IMR-90 (cell line): ENCODE data around the gene COMMD1. TPM values are rescaled to one million over a fixed set of nuclear protein-coding genes. Genes with fewer than 3 reads are reported as not detected.

Experiments
- ATAC-seq: fragments of 200-7000 bp; cut with Tn5 transposase; 2 replicates; pipeline ENCODE4 v1.9.1; 2020; ENCODE audit warnings: low read depth, mild to moderate bottlenecking, moderate library complexity
- BruUV-seq: library from RNA; stranded (reverse); fragments of 400-500 nt; replicated peaks from 2 replicates; lab custom pipeline; 2021; lab: Mats Ljungman, UMichigan
- CTCF ChIA-PET: fragments of 300-600 bp; formaldehyde crosslinking; extraction: SDS; loops from one replicate; lab custom pipeline; 2021; ENCODE audit warnings: antibody characterized with exemption; lab: Yijun Ruan, JAX
- POLR2A ChIA-PET: fragments of 300-600 bp; sonication (Branson Sonifier 250); formaldehyde crosslinking; loops from one replicate; lab custom pipeline; 2022; ENCODE audit warnings: antibody characterized with exemption; ENCODE audit not compliant: unreplicated experiment; lab: Charles Lee
- DNase-seq: peaks from one replicate; pipeline ENCODE4 v3.0.0; 2013
- H2AFZ ChIP-seq: replicated peaks from 2 replicates; pipeline ENCODE3; 2013; ENCODE audit warnings: low read length, mild to moderate bottlenecking; ENCODE audit not compliant: poor library complexity
- H2AK5ac ChIP-seq: 2 replicates; pipeline ENCODE4 v1.6.1; 2013; ENCODE audit warnings: low read depth, low read length, inconsistent platforms
- H2AK9ac ChIP-seq: replicated peaks from 2 replicates; pipeline ENCODE3; 2013; ENCODE audit warnings: mild to moderate bottlenecking, low read depth, low read length, moderate library complexity; ENCODE audit not compliant: poor library complexity
- H2BK120ac ChIP-seq: 2 replicates; pipeline ENCODE4 v1.6.1; 2013; ENCODE audit warnings: low read depth, low read length, inconsistent platforms
- H2BK15ac ChIP-seq: 3 replicates; pipeline ENCODE4 v1.6.1; 2013; ENCODE audit warnings: low read depth, low read length, inconsistent platforms
- H2BK20ac ChIP-seq: 2 replicates; pipeline ENCODE4 v1.6.1; 2013; ENCODE audit warnings: low read depth, mild to moderate bottlenecking, inconsistent platforms, low read length, moderate library complexity
- H2BK5ac ChIP-seq: 2 replicates; pipeline ENCODE4 v1.6.1; 2013; ENCODE audit warnings: mild to moderate bottlenecking, low read depth, low read length, inconsistent platforms; ENCODE audit not compliant: poor library complexity, severe bottlenecking
- H3K14ac ChIP-seq: replicated peaks from 2 replicates; pipeline ENCODE4 v1.6.1; 2013; ENCODE audit warnings: low read depth, low read length, inconsistent platforms
- H3K18ac ChIP-seq: 2 replicates; pipeline ENCODE4 v1.6.1; 2013; ENCODE audit warnings: low read depth, low read length, control low read depth
- H3K23ac ChIP-seq: 2 replicates; pipeline ENCODE4 v1.6.1; 2013; ENCODE audit warnings: low read depth, low read length, inconsistent platforms
- H3K27ac ChIP-seq: 2 replicates; pipeline ENCODE4 v1.5.1; 2013; ENCODE audit warnings: mild to moderate bottlenecking, control low read depth, low read length; ENCODE audit not compliant: insufficient read depth
- H3K27me3 ChIP-seq: 2 replicates; pipeline ENCODE4 v1.6.1; 2013; ENCODE audit warnings: low read length; ENCODE audit not compliant: control insufficient read depth, insufficient read depth
- H3K36me3 ChIP-seq: 2 replicates; pipeline ENCODE4 v1.6.1; 2013; ENCODE audit warnings: low read length, mixed read lengths; ENCODE audit not compliant: control insufficient read depth, insufficient read depth
- H3K4ac ChIP-seq: 2 replicates; pipeline ENCODE4 v1.6.1; 2013; ENCODE audit warnings: low read depth, low read length, inconsistent platforms
- H3K4me1 ChIP-seq: 2 replicates; pipeline ENCODE4 v1.6.1; 2013; ENCODE audit warnings: low read length, mixed read lengths; ENCODE audit not compliant: control insufficient read depth, insufficient read depth
- H3K4me2 ChIP-seq: 2 replicates; pipeline ENCODE4 v1.6.1; 2013; ENCODE audit warnings: low read depth, mild to moderate bottlenecking, control low read depth, low read length, moderate library complexity
- H3K4me3 ChIP-seq: 2 replicates; pipeline ENCODE4 v1.5.1; 2013; ENCODE audit warnings: low read depth, mild to moderate bottlenecking, control low read depth, low read length, moderate library complexity; ENCODE audit not compliant: insufficient read depth
- H3K56ac ChIP-seq: 2 replicates; pipeline ENCODE4 v1.6.1; 2013; ENCODE audit warnings: low read length, inconsistent platforms; ENCODE audit not compliant: insufficient read depth; ENCODE audit errors: extremely low read depth
- H3K79me1 ChIP-seq, 2 experiments: 2 replicates each; pipeline ENCODE4 v1.6.1; 2013; ENCODE audit warnings: low read length in 2 of 2, inconsistent platforms in 1 of 2, low read depth in 1 of 2
- H3K9ac ChIP-seq: 2 replicates; pipeline ENCODE4 v1.6.1; 2013; ENCODE audit warnings: low read depth, low read length, control low read depth
- H3K9me1 ChIP-seq: 2 replicates; pipeline ENCODE4 v1.6.1; 2013; ENCODE audit warnings: low read length, inconsistent platforms; ENCODE audit not compliant: insufficient read depth
- H3K9me3 ChIP-seq: 2 replicates; pipeline ENCODE4 v1.6.1; 2013; ENCODE audit warnings: low read length; ENCODE audit not compliant: control insufficient read depth, insufficient read depth
- H4K20me1 ChIP-seq: 2 replicates; pipeline ENCODE4 v1.6.1; 2013; ENCODE audit warnings: low read length, inconsistent platforms; ENCODE audit not compliant: insufficient read depth
- H4K5ac ChIP-seq: 2 replicates; pipeline ENCODE4 v1.6.1; 2013; ENCODE audit warnings: mild to moderate bottlenecking, low read depth, low read length, control low read depth
- H4K8ac ChIP-seq, 2 experiments: 2 replicates each; pipeline ENCODE4 v1.6.1; 2013; ENCODE audit warnings: low read depth in 2 of 2, low read length in 2 of 2, control low read depth in 1 of 2, inconsistent platforms in 1 of 2
- H4K91ac ChIP-seq: 2 replicates; pipeline ENCODE4 v1.6.1; 2013; ENCODE audit warnings: low read depth, low read length, inconsistent platforms; ENCODE audit not compliant: insufficient read depth
- CTCF ChIP-seq: conservative IDR thresholded peaks from 2 replicates; pipeline ENCODE4 v1.5.1; 2012; ENCODE audit warnings: mild to moderate bottlenecking, low read depth, low read length, improper control_type of control experiment
- POLR2A ChIP-seq: IDR thresholded peaks from 2 replicates; pipeline ENCODE4 v1.6.1; 2012; ENCODE audit warnings: mild to moderate bottlenecking, low read depth, low read length
- RAD21 ChIP-seq: IDR thresholded peaks from 2 replicates; pipeline ENCODE4 v1.6.1; 2012; ENCODE audit warnings: low read length, improper control_type of control experiment
- WGBS, 2 experiments: methylation state at CpG; one replicate each; pipeline versions ENCODE4 v1.1.5 to v1.1.7; 2013; ENCODE audit warnings: missing lambda C conversion rate in 2 of 2; ENCODE audit not compliant: insufficient read length in 1 of 2; ENCODE audit errors: extremely low coverage in 2 of 2; 5-methylcytosine and 5-hydroxymethylcytosine counted together
- dilution Hi-C: fragments of 300-500 bp; cut with HindIII; formaldehyde crosslinking; loops from one replicate; pipeline ENCODE4 v1.14.3; 2018; ENCODE audit warnings: low sequenced_read_pairs; ENCODE audit not compliant: unreplicated experiment
- in situ Hi-C: fragments of 300-500 bp; cut with MboI; formaldehyde crosslinking; loops from 3 replicates; pipeline ENCODE4 v1.14.3; 2019; ENCODE audit warnings: low sequenced_read_pairs, inconsistent platforms, mixed read lengths
- intact Hi-C: fragments of 100-400 bp; cut with micrococcal nuclease; formaldehyde crosslinking; loops from 2 replicates; pipeline ENCODE4 v1.10.0; 2022
- polyA plus RNA-seq, 3 experiments: library from polyadenylated mRNA; depleted of rRNA; stranded (reverse); fragments of >200 nt; gene quantifications; 2 replicates each; pipeline ENCODE4 v1.2.3, GENCODE V29; 2012; ENCODE audit warnings: low replicate concordance in 1 of 3
- total RNA-seq: library from RNA; depleted of rRNA; stranded (reverse); fragments of >200 nt; gene quantifications from 2 replicates; pipeline ENCODE4 v1.2.3, GENCODE V29; 2012

COMMD1 gene
- total and polyA plus RNA-seq, 2 of the 4 experiments (the other 2 are of a cell fraction): 42.8 to 60.4 TPM

GRCh38 chr2:61910603-61911002, 5.1 kb downstream of the COMMD1 start:
- no peaks in the 10 kb centered on the region for H3K9me1 ChIP-seq

More at GRCh38 chr2:61910603-61911002, 5.1 kb downstream of the COMMD1 start:
- DNase-seq (no peak), ATAC-seq (no peak)
- in situ Hi-C loops: no loop called here
- dilution Hi-C loops: no loop called here
- no peak overlapping the region for H3K4me3 ChIP-seq
- no peak overlapping the region for H3K14ac ChIP-seq
- H4K91ac ChIP-seq: no peak overlapping the region
- no peaks in the 10 kb centered on the region for H3K27me3 ChIP-seq
- POLR2A ChIA-PET: no interaction called here
- no peak overlapping the region for H3K56ac ChIP-seq
- WGBS, 2 experiments: 60% methylated on average over 1 of the region's 9 CpGs; no CpG with 5 or more reads in 1 of the 2 experiments
- TF ChIP-seq POLR2A (no peak), RAD21 (0 out of 2 replicates have a peak, but pooled peaks have one; percentile 5), CTCF (0 out of 2 replicates have a peak, but pooled peaks have one; percentile 25)
- no peak overlapping the region for H2BK120ac ChIP-seq
- H3K36me3 ChIP-seq: no peaks in the 10 kb centered on the region
- H2BK15ac ChIP-seq: no peak overlapping the region
- H4K5ac ChIP-seq: no peak overlapping the region
- no peak overlapping the region for H2AK5ac ChIP-seq
- H2BK20ac ChIP-seq: no peak overlapping the region
- H3K27ac ChIP-seq: no peak overlapping the region
- intact Hi-C loops: no loop called here
- no peaks in the 10 kb centered on the region for H3K4me1 ChIP-seq
- H3K9me3 ChIP-seq: no peaks in the 10 kb centered on the region
- no peak overlapping the region for H3K9ac ChIP-seq
- no peak overlapping the region for H3K4me2 ChIP-seq
- CTCF ChIA-PET: no interaction called here
- no peak overlapping the region for H3K18ac ChIP-seq
- peaks cover 19 to 36% of the 10 kb centered on the region in 2 experiments for H3K79me1 ChIP-seq
- H4K8ac ChIP-seq: no peak overlapping the region
- H2AK9ac ChIP-seq: no peak overlapping the region
- H3K4ac ChIP-seq: no peak overlapping the region
- H4K20me1 ChIP-seq: no peaks in the 10 kb centered on the region; the same call in 1 of the 2 replicates
- no peak overlapping the region for H2BK5ac ChIP-seq
- no peak overlapping the region for H2AFZ ChIP-seq
- H3K23ac ChIP-seq: no peak overlapping the region
- BruUV-seq: no TSS peak
